HPDE6-E6E7 (cell line): ENCODE measurements around the gene ORMDL2.
"Not testable (repeated sequence)": the region's sequence is repeated elsewhere in the genome, so short reads cannot be mapped to it uniquely, and the experiment has no call there.

Experiments used
- DNase-seq: peaks from one replicate; pipeline ENCODE4 v3.0.0; 2011; ENCODE audit warnings: missing footprints; ENCODE audit errors: extremely low spot score

The ORMDL2 gene

DNA sequence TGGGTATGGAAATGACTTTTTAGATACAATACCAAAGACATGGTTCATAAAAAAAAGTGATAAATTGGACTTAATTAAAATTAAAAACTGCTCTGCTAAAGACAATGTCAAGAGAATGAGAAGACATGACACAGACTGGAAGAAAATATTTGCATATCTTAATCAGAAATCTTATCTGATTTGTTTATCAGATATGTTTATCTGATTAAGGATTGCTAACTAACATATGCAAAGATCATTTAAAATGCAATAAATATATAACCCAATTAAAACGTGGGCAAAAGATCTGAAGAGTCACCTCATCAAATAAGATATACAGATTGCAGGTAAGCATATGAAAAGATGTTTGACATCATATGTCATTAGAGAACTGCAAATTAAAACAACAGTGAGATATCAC is 34.9 kb downstream of the ORMDL2 start:
- DNase-seq = no peak

GRCh38 chr12:55861396-55861795 is 43.6 kb downstream of the ORMDL2 start:
- no peak for DNase-seq

DNA sequence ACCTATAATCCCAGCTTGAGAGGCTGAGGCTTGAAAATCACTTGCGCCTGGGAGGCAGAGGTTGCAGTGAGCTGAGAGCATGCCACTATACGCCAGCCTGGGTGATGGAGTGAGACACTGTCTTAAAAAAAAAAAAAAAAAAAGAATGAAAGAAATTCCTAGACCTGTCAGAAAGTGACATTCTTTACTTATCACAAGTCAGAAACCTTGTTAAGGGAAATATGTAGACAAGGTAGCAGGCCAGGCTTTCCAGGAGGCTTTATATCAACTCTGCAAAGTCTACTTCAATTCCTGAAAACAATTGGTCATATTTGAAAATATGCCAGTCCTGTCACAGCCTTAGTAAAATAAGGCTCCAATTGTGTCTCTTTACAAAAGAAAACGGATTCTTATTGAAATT is 44.0 kb downstream of the ORMDL2 start:
- DNase-seq = no peak

- DNase-seq = no peak
Observed at GRCh38 chr12:55862286-55862685, 44.4 kb downstream of the ORMDL2 start.

DNA sequence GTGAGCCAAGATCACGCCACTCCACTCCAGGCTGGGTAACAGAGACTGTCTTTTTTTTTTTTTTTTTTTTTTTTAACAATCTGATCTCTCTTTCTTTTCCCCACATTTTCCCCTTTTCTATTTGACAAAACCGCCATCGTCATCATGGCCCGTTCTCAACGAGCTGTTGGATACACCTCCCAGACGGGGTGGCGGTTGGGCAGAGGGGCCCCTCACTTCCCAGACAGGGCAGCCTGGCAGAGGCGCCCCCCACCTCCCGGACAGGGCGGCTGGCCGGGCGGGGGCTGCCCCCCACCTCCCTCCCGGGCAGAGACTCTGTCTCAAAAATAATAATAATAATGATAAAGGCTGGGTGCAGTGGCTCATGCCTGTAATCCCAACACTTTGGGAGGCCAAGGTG is 45.1 kb downstream of the ORMDL2 start:
- DNase-seq = not testable (repeated sequence)

GRCh38 chr12:55865327-55865726 is 47.5 kb downstream of the ORMDL2 start:
- no peak for DNase-seq

- DNase-seq = not testable (repeated sequence)
Observed at GRCh38 chr12:55866454-55867004, 48.7 kb downstream of the ORMDL2 start.
